ENCODE results near the gene MYOM3.

DNA sequence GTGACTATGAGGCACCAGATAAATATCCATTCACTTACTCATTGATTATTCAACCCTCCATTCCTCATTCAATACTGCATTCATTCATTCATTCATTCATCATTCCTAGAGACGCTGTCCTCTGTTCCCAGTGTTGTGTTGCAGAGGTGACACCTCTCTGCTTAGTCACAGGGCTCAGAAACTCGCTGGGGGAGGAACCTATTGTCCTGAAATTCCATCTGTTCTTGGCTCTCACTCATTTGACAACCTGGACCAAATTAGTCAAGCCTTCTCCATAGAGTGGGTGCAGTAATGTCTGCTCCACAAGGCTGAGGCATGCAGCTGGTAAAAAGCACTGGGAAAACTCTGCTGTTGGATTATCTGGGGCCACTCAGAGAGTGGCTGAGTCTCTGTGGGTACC lies 49.7 kb downstream of the MYOM3 start:
- TF ChIP-seq, protein P1, sequence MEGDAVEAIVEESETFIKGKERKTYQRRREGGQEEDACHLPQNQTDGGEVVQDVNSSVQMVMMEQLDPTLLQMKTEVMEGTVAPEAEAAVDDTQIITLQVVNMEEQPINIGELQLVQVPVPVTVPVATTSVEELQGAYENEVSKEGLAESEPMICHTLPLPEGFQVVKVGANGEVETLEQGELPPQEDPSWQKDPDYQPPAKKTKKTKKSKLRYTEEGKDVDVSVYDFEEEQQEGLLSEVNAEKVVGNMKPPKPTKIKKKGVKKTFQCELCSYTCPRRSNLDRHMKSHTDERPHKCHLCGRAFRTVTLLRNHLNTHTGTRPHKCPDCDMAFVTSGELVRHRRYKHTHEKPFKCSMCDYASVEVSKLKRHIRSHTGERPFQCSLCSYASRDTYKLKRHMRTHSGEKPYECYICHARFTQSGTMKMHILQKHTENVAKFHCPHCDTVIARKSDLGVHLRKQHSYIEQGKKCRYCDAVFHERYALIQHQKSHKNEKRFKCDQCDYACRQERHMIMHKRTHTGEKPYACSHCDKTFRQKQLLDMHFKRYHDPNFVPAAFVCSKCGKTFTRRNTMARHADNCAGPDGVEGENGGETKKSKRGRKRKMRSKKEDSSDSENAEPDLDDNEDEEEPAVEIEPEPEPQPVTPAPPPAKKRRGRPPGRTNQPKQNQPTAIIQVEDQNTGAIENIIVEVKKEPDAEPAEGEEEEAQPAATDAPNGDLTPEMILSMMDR (IDR thresholded peaks at IDR 0.05; ENCODE audit: poor library complexity, severe bottlenecking) = no peak
- no peak for TF ChIP-seq SMC3 (conservative IDR thresholded peaks at IDR 0.05; ENCODE audit: poor library complexity)
- TF ChIP-seq RAD21 (conservative IDR thresholded peaks at IDR 0.05) = no peak
- no peak for TF ChIP-seq POLR2AphosphoS5 (IDR thresholded peaks at IDR 0.05)
- no peak for TF ChIP-seq EP300 (conservative IDR thresholded peaks at IDR 0.05; ENCODE audit: poor library complexity, severe bottlenecking)

All from neural cell (in vitro differentiated cells).